Measurements from ENCODE around the gene ZIC2. TPM values are rescaled to one million over a fixed set of nuclear protein-coding genes. Genes with fewer than 3 reads are reported as not detected.
"Not testable (repeated sequence)": the region's sequence is repeated elsewhere in the genome, so short reads cannot be mapped to it uniquely, and the experiment has no call there.

ZIC2 gene
- 2.4 and 4.4 TPM in 2 replicates for total RNA-seq (2014; rRNA removed; shearing (Covaris generic))
- 5.0 and 5.5 TPM in 2 replicates for polyA plus RNA-seq (2015; cell fraction: cytosol; rRNA removed)
- polyA plus RNA-seq (2015; cell fraction: nucleus; rRNA removed), result 6.4 and 6.5 TPM in 2 replicates

DNA sequence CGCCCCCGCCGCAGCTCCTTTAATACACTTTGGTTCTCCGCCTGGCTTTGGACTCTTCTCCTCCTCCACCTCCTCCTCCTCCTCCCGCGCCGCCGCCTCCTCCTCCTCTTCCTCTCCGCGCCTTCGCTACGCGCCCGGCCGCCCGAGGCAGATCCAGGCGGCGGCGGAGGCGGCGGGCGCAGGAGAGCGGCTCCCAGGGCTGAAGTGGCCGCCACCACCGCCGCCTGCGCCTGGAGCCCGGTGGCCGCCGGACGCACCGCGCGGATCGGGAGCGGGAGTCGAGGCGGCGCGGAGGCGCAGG is at the start of gene ZIC2:
TSS of gene ZIC2 (plus strand) at position 50 of the 301 bp plus-strand sequence. CDS start 281 bp downstream, outside the sequence.
- no peak for DNase-seq (ENCODE audit: low read depth)

- DNase-seq (ENCODE audit: low read depth), result no peak
Measured at GRCh38 chr13:99932912-99933311, 48.7 kb upstream of the ZIC2 start.

DNA sequence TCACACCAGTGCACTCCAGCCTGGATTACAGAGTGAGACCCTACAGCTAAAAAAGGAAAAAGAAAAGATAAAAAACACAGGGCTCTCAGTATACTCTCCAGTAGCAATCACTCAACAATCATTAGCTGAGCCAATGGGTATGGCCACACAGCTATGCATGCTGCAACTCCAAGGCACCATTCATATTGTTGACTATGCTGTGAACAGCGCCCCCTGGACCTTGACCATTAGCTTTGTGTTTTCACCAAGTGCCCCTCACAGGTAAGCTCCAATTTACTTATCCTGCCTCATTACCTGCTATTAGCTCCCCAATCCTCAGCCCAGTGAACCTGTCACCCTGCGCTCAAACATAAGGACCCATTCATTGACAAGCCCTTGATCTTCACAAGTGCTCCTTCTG is 45.8 kb upstream of the ZIC2 start:
- DNase-seq (ENCODE audit: low read depth), result no peak

GRCh38 chr13:99938635-99939034 is 42.9 kb upstream of the ZIC2 start:
- no peak for DNase-seq (ENCODE audit: low read depth)

DNA sequence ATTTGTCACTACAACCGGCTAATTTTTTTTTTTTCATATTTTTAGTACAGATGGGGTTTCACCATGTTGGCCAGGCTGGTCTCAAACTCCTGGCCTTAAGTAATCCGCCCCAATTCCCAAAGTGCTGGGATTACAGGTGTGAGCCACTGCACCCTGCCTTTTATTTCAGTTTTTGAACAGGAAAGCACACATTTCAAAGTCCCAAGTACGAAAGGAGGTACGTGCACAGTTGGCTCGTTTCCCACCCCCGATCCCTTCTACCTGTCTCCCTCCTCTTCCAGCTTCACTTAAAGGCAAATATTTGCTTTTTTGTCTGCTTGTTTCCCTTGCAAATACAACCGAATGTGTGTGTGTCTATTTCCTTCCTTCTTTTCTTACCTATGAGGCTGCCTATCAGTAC is 40.5 kb upstream of the ZIC2 start:
- DNase-seq (ENCODE audit: low read depth), result no peak

DNA sequence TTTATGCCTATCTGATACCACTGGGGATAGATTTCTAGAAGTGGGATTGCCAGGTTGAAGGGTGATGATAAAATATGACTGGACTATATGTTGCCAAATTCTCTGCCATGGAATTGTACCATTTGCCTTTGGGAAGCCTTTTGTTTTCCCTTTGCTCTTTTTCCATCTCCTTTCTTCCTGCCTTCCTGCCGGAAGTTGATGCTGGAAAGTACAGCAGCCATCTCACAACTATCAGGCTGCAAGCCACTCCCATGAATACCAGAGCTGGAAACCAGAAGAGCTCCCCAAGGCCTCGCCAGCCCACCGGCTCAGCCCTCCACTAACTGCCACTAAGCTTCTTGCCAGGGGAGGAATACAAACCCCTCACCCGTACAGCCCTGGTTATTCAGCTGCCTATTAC is 39.7 kb upstream of the ZIC2 start:
- no peak for DNase-seq (ENCODE audit: low read depth)

DNA sequence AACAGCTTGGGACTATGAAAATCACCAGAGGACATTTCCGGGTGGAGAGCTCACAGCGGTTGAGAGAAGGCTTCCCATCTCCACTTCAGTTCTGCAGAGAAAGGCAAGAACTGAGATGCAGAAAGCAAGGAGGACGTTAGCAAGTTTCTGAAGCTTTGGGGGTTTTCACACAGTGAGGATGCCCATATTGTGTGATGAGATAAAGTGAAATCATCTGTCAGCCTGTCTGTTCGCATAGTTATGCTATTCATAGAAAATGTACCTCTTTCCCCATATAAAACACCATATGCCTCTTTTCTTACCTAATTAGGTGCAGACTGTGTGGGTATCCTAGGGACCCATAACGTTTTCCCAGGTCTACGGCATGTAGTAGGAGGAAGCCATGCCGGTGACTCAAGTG is 37.5 kb upstream of the ZIC2 start:
- DNase-seq (ENCODE audit: low read depth), result no peak

DNA sequence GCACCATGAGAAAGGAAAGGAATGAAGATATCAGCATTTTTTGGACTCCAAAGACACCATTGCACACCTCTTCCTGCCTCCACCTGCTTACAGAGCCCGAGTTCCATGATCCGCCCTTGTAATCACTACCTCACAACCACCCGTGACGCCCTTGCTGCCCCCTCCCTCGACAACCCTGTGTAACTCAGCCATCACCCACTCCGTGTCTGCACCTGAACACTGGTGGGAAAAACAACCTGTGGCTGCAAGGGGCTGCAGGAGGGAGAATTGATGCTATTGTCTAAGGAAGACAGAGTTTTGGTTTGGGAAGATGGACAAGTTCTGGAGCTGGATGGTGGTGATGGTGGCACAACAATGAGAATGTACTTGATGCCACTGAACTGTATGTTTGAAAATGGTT is 37.0 kb upstream of the ZIC2 start:
- no peak for DNase-seq (ENCODE audit: low read depth)

- DNase-seq (ENCODE audit: low read depth), result not testable (repeated sequence)
Measured at GRCh38 chr13:99945515-99945914, 36.1 kb upstream of the ZIC2 start.

- DNase-seq (ENCODE audit: low read depth), result no peak
Measured at GRCh38 chr13:99947666-99948065, 33.9 kb upstream of the ZIC2 start.

DNA sequence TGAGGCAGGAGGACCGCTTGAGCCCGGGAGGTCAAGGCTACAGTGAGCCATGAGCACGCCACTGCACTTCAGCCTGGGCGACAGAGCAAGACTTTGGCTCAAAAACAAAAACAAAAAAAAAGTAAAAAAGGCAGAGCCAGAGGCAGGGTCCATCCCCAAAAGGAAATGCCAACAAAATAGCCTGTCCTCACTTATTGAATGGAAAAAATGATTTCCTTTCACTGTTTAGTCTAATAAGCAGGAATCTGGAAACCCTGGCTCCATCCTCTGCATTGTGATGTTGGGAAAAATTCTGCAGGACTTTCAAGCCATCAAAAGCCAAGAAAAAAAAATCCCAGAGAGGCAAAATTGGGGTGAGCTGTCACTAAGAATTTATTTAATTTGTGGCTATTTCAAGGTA is 33.2 kb upstream of the ZIC2 start:
- DNase-seq (ENCODE audit: low read depth), result no peak

DNA sequence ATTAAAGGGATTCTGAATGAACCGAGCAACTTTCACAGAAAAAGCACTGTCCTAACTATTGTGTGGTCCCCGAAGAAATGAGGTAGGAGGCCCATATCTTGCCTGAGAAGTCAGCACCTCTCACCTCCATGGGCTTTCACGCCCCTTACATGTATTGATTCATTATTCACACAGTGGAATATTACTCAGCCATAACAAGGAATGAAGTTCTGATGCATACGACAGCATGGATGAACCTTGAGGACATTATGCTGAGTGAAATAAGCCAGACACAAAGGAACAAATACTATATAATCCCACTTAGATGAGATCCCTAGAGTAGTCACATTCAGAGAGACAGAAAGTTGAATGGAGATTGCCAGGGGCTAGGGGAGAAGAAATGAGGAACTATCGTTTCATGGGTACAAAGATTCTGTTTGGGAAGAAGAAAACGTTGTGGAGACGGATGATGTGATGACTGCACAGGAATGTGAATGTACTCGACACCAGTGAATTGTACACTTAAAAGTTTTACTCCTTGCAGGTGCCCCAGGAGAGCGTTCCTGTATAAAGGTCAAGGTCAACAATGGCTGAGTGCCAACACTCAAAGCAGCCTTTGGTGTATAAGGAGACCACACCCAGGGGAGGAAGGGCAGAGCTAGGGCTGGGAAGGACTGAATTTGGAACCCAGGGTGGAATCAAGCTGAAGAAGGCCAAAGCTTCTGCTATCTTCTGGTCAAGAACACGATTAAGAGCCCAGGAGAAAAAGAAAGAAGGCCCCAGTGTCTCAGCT is 32.5 kb upstream of the ZIC2 start:
- DNase-seq (ENCODE audit: low read depth), result no peak

GRCh38 chr13:99949679-99950413 is 31.7 kb upstream of the ZIC2 start:
- DNase-seq (ENCODE audit: low read depth), result no peak

- not testable (repeated sequence) for DNase-seq (ENCODE audit: low read depth)
Measured at GRCh38 chr13:99951666-99952065, 29.9 kb upstream of the ZIC2 start.

- no peak for DNase-seq (ENCODE audit: low read depth)
Measured at GRCh38 chr13:99953138-99953755, 28.3 kb upstream of the ZIC2 start.

DNA sequence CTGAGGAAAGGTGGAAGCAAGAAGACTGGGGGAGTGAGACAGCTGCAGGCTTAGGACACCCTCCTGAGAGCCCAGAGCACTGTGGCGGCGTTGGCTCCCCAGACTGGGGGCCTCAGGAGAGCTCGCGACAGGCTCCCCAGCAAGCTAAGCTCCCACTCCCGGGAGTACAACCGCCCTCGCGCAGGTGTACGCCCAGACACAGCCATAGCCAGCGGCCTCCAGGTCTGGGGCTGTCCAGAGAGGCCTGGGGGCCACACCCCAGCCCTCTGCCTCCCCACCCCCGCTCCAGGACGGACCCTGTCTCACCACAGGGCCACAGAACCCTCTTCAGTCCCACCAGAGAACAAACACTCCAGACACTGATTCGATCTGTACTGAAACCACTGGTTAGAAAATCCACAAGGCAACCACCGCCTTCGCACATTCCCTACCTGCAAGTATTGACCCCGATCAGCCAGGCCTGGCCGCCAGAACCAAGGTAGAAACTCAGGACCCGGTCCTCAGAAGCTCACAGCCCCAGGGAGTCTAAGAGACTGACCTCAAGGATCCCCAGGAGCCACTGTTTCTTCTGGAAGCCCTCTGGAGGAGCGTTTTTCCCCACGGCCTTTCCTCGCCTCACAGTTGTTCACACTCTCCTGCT is 26.4 kb upstream of the ZIC2 start:
- DNase-seq (ENCODE audit: low read depth), result no peak

- DNase-seq (ENCODE audit: low read depth), result no peak
Measured at GRCh38 chr13:99955747-99956472, 25.7 kb upstream of the ZIC2 start.

GRCh38 chr13:99956473-99957349 is 24.9 kb upstream of the ZIC2 start:
- DNase-seq (ENCODE audit: low read depth), result no peak

GRCh38 chr13:99958406-99959126 is 23.0 kb upstream of the ZIC2 start:
- no peak for DNase-seq (ENCODE audit: low read depth)
